K562 (cell line): ENCODE results near the gene MATN1. TPM values are rescaled to one million over a fixed set of nuclear protein-coding genes. Genes with fewer than 3 reads are reported as not detected.

ENCODE experiments used
- ARNT ChIP-seq, 2 experiments: fragments of 450-650 bp; IDR thresholded peaks; 2 replicates each; pipeline ENCODE4 v1.6.1; 2016; ENCODE audit warnings: mild to moderate bottlenecking in 1 of 2
- CBX3 ChIP-seq, 2 experiments: IDR thresholded peaks; 1 replicate in 1 of 2; 2 replicates in 1 of 2; pipeline ENCODE4 v1.6.1; 2012; ENCODE audit warnings: inconsistent platforms in 2 of 2, low read length in 2 of 2, borderline replicate concordance in 1 of 2, control low read depth in 1 of 2
- CC2D1A ChIP-seq: fragments of 450-650 bp; IDR thresholded peaks from 2 replicates; pipeline ENCODE4 v1.6.1; 2017; ENCODE audit warnings: mild to moderate bottlenecking
- CHD4 ChIP-seq: fragments of 200-600 bp; sonication (generic); IDR thresholded peaks from 3 replicates; pipeline ENCODE4 v1.6.1; 2012; ENCODE audit warnings: low read depth, mild to moderate bottlenecking, mixed read lengths, low read length, inconsistent platforms; ENCODE audit not compliant: insufficient read depth, insufficient replicate concordance, poor library complexity, severe bottlenecking
- DPF2 ChIP-seq: fragments of 450-650 bp; IDR thresholded peaks from 2 replicates; pipeline ENCODE4 v1.6.1; 2016
- FOXM1 ChIP-seq, 2 experiments: fragments of 450-650 bp in 1 of 2; sonication (generic) in 1 of 2; formaldehyde crosslinking in 1 of 2; IDR thresholded peaks; 2 replicates each; pipeline versions ENCODE4 v1.6.1 to v1.9.0; 2017 to 2022; ENCODE audit warnings: low read depth in 2 of 2, mild to moderate bottlenecking in 2 of 2, missing genetic modification reagents in 1 of 2, moderate library complexity in 1 of 2
- GTF3C2 ChIP-seq: IDR thresholded peaks from 3 replicates; pipeline ENCODE4 v1.6.1; 2011; ENCODE audit warnings: borderline replicate concordance, mild to moderate bottlenecking, moderate library complexity; ENCODE audit not compliant: insufficient read length; ENCODE audit errors: extremely low read depth
- HDGF ChIP-seq: fragments of 450-650 bp; IDR thresholded peaks from 2 replicates; pipeline ENCODE4 v1.6.1; 2016
- KDM1A ChIP-seq, 2 experiments: fragments of 450-650 bp; IDR thresholded peaks; 2 replicates each; pipeline ENCODE4 v1.6.1; 2016; ENCODE audit warnings: mild to moderate bottlenecking in 2 of 2
- KDM5B ChIP-seq: fragments of 200-600 bp; sonication (generic); IDR thresholded peaks from 2 replicates; pipeline ENCODE4 v1.6.1; 2012; ENCODE audit warnings: low read depth, mild to moderate bottlenecking, moderate library complexity, low read length, control low read depth, inconsistent platforms; ENCODE audit not compliant: insufficient replicate concordance
- KHSRP ChIP-seq: fragments of 450-650 bp; IDR thresholded peaks from 2 replicates; pipeline ENCODE4 v1.6.1; 2017
- MTA1 ChIP-seq: fragments of 450-650 bp; IDR thresholded peaks from 2 replicates; pipeline ENCODE4 v1.6.1; 2017; ENCODE audit warnings: borderline replicate concordance
- NBN ChIP-seq: fragments of 450-650 bp; IDR thresholded peaks from 2 replicates; pipeline ENCODE4 v1.6.1; 2016; ENCODE audit warnings: low read depth, mild to moderate bottlenecking
- NCOA1 ChIP-seq: fragments of 450-650 bp; IDR thresholded peaks from 2 replicates; pipeline ENCODE4 v1.6.1; 2016; ENCODE audit warnings: low read depth
- NFE2 ChIP-seq: IDR thresholded peaks from 2 replicates; pipeline ENCODE4 v1.6.1; 2014; ENCODE audit warnings: antibody characterized with exemption, low read depth
- PHF20 ChIP-seq: fragments of 450-650 bp; IDR thresholded peaks from 2 replicates; pipeline ENCODE4 v1.6.1; 2018; ENCODE audit not compliant: partially characterized antibody
- PREB ChIP-seq: sonication (generic); formaldehyde crosslinking; IDR thresholded peaks from 2 replicates; pipeline ENCODE4 v1.8.1; 2023; ENCODE audit warnings: mild to moderate bottlenecking, missing genetic modification reagents
- PTBP1 ChIP-seq: fragments of 200-400 bp; formaldehyde crosslinking; IDR thresholded peaks from 2 replicates; pipeline ENCODE4 v1.6.1; 2017; ENCODE audit warnings: low read depth, low read length
- RBM25 ChIP-seq: fragments of 200-400 bp; formaldehyde crosslinking; IDR thresholded peaks from 2 replicates; pipeline ENCODE4 v1.6.1; 2018; ENCODE audit warnings: low read length, low read depth, moderate library complexity; ENCODE audit not compliant: severe bottlenecking
- RCOR1 ChIP-seq, 2 experiments: IDR thresholded peaks; 2 replicates each; pipeline ENCODE4 v1.6.1; 2012; ENCODE audit warnings: low read depth in 2 of 2, low read length in 2 of 2, borderline replicate concordance in 1 of 2, improper control_type of control experiment in 1 of 2
- SIRT6 ChIP-seq: IDR thresholded peaks from one replicate; pipeline ENCODE4 v1.6.1; 2012; ENCODE audit warnings: low read depth, mild to moderate bottlenecking, control low read depth, inconsistent platforms, low read length, moderate library complexity
- SMARCA5 ChIP-seq: fragments of 450-650 bp; IDR thresholded peaks from 2 replicates; pipeline ENCODE4 v1.6.1; 2016
- TGIF2 ChIP-seq: sonication (generic); formaldehyde crosslinking; IDR thresholded peaks from 2 replicates; pipeline ENCODE4 v1.8.1; 2022; ENCODE audit warnings: mild to moderate bottlenecking, missing genetic modification reagents, moderate library complexity
- ZFP36 ChIP-seq: fragments of 150-350 bp; IDR thresholded peaks from 2 replicates; pipeline ENCODE4 v1.6.1; 2018; ENCODE audit warnings: low read length, low read depth; ENCODE audit not compliant: partially characterized antibody
- ZNF436 ChIP-seq: fragments of 250-450, 450-650 bp; sonication (Bioruptor Pico); formaldehyde crosslinking; IDR thresholded peaks from 2 replicates; pipeline ENCODE4 v1.7.0; 2020; ENCODE audit warnings: mild to moderate bottlenecking
- ZNF668 ChIP-seq: fragments of 250-450 bp; sonication (Bioruptor Pico); IDR thresholded peaks from 2 replicates; pipeline ENCODE4 v1.8.0; 2022; ENCODE audit warnings: mild to moderate bottlenecking, inconsistent platforms
- polyA plus RNA-seq, 8 experiments: library from polyadenylated mRNA; depleted of rRNA in 4 of 8; stranded (reverse) in 5 of 8; unstranded in 3 of 8; fragments of >200 nt; fragmentation: Nextera tagmentation in 2 of 8; fragmentation: Illumina TruSeq in 1 of 8; extraction: Ambion mirVana in 2 of 8; extraction: Trizol in 1 of 8; gene quantifications; 2 replicates each; pipeline versions ENCODE4 v1.2.1 to v1.2.3, GENCODE V29; 2011 to 2014; ENCODE audit warnings: inconsistent platforms in 1 of 8, missing spikeins in 1 of 8
- total RNA-seq, 7 experiments: library from RNA; depleted of rRNA in 6 of 7; stranded (reverse); fragments of >200 nt in 6 of 7; fragmentation: Illumina TruSeq in 2 of 7; extraction: Trizol in 2 of 7; gene quantifications; 2 replicates each; pipeline versions ENCODE4 v1.2.1 to v1.2.3, GENCODE V29; 2011 to 2021; ENCODE audit warnings: low replicate concordance in 1 of 7

The MATN1 gene
- total and polyA plus RNA-seq, 9 of the 15 experiments (the other 6 are each of a cell fraction or from before 2014, with no cell fraction given) = 0.10 to 2.3 (median 1.2) TPM

DNA sequence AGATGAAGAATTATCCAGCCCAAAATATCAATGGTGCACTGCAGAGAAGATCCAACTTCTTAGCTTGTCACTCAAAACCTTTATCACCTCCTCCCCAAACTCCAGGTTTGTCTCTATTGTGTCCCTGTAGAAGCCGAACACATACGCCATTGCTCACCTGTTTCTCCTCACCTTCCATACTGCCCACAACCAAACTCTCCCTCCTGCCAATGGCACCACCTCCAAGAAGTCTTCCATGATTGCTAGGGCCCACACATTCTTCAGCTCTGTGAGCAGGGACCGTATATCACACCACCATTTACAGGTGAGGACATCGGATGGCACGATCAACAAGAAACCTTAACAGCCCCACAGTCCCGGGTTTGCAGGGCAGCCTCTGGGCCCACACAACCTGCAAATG, 31.9 kb upstream of the MATN1 start (continued):
- no peak for TF ChIP-seq SIRT6
- peak in 1 of 2 experiments; percentile 88; a peak in 1 of 4 replicates for TF ChIP-seq RCOR1 (IDR thresholded peaks at IDR 0.05; ENCODE audit: borderline replicate concordance in 1 of 2, low read depth in 2 of 2, low read length in 2 of 2)
- TF ChIP-seq NBN = 0 out of 2 replicates have a peak, but pooled peaks have one; percentile 28
- TF ChIP-seq ZFP36 = peak; percentile 100
- TF ChIP-seq ZNF436 (CRISPR knock-in tag) = peak; percentile 96
- peak; percentile 32 for TF ChIP-seq CHD4
- peak; percentile 82 for TF ChIP-seq GTF3C2
- peak; percentile 99 for TF ChIP-seq SMARCA5
- peak; percentile 68 to 90 for TF ChIP-seq KDM1A (IDR thresholded peaks at IDR 0.05)
- TF ChIP-seq NCOA1 = no peak
- no peak for TF ChIP-seq NFE2
- peak; percentile 99 for TF ChIP-seq RBM25
- no peak for TF ChIP-seq DPF2
- no peak for TF ChIP-seq KHSRP
- 0 out of 2 replicates have a peak, but pooled peaks have one; percentile 66 for TF ChIP-seq HDGF
- peak; percentile 26; the same call in 1 of the 2 replicates for TF ChIP-seq FOXM1 (IDR thresholded peaks at IDR 0.05; ENCODE audit: low read depth)
- no peak for TF ChIP-seq FOXM1 (CRISPR knock-in tag; IDR thresholded peaks at IDR 0.05; ENCODE audit: low read depth)
- no peak for TF ChIP-seq TGIF2 (CRISPR knock-in tag)
- TF ChIP-seq MTA1 = 0 out of 2 replicates have a peak, but pooled peaks have one; percentile 26
- no peak for TF ChIP-seq PREB (CRISPR knock-in tag)
- 0 out of 4 replicates have a peak, but pooled peaks of 1 of the 2 experiments have one; percentile 45 for TF ChIP-seq ARNT (IDR thresholded peaks at IDR 0.05)
- no peak for TF ChIP-seq KDM5B
- TF ChIP-seq ZNF668 (CRISPR knock-in tag) = no peak
- TF ChIP-seq PHF20 = peak; percentile 38
- 0 out of 3 replicates have a peak, but pooled peaks of 1 of the 2 experiments have one; percentile 19 for TF ChIP-seq CBX3 (IDR thresholded peaks at IDR 0.05; ENCODE audit: borderline replicate concordance in 1 of 2, low read length in 2 of 2)
- TF ChIP-seq CC2D1A = 0 out of 2 replicates have a peak, but pooled peaks have one; percentile 24
- peak; percentile 96 for TF ChIP-seq PTBP1
